ENCODE measurements around the gene SERPINI1. TPM values are rescaled to one million over a fixed set of nuclear protein-coding genes. Genes with fewer than 3 reads are reported as not detected.

The SERPINI1 gene
- total and polyA plus RNA-seq, 9 of the 15 experiments (the other 6 are each of a cell fraction or from before 2014, with no cell fraction given) = 1.6 to 9.9 (median 3.5) TPM

DNA sequence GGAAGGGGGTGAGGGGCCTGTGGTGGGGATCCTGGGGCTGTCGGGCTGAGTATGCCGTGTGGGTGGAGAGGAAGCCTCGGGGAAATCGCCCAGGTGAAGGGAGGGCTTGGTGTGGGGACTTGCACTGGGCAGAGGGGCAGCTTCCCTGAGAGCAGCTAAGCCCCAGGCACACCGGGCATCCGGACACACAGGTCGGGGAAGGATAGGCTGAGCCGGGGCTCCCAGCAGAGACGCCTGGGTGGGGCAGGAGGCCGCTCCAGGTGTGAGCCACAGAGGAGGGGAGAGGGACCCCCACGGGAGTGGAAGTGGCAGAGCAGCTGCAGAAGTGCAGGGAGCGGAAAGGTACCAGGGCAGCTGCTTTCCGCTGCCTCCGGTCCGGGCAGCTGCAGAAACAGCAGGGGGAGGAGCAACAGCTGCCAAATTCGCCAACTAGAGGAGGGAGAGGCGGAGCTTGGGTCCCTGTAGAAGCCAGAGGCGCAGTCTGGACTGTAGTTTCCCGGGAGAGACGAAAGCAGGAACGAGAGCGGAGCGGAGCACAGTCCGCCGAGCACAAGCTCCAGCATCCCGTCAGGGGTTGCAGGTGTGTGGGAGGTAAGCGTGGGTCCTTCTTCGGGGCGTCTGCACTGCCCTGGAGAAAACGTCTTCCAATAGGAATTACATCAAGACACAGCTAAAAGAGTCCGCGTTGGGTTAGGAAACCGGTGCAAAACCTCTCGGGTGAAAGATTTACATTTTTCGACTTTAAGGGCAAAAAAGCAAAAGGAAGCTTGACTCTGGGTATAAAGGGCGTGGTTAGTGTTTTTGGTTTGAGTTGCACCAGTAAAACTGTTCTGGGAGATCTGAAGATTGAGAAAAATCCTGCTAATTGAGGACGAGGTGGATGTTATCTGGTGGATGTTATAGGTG lies at the start of gene SERPINI1 (continued):
- TF ChIP-seq, protein P1, sequence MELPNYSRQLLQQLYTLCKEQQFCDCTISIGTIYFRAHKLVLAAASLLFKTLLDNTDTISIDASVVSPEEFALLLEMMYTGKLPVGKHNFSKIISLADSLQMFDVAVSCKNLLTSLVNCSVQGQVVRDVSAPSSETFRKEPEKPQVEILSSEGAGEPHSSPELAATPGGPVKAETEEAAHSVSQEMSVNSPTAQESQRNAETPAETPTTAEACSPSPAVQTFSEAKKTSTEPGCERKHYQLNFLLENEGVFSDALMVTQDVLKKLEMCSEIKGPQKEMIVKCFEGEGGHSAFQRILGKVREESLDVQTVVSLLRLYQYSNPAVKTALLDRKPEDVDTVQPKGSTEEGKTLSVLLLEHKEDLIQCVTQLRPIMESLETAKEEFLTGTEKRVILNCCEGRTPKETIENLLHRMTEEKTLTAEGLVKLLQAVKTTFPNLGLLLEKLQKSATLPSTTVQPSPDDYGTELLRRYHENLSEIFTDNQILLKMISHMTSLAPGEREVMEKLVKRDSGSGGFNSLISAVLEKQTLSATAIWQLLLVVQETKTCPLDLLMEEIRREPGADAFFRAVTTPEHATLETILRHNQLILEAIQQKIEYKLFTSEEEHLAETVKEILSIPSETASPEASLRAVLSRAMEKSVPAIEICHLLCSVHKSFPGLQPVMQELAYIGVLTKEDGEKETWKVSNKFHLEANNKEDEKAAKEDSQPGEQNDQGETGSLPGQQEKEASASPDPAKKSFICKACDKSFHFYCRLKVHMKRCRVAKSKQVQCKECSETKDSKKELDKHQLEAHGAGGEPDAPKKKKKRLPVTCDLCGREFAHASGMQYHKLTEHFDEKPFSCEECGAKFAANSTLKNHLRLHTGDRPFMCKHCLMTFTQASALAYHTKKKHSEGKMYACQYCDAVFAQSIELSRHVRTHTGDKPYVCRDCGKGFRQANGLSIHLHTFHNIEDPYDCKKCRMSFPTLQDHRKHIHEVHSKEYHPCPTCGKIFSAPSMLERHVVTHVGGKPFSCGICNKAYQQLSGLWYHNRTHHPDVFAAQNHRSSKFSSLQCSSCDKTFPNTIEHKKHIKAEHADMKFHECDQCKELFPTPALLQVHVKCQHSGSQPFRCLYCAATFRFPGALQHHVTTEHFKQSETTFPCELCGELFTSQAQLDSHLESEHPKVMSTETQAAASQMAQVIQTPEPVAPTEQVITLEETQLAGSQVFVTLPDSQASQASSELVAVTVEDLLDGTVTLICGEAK (IDR thresholded peaks at IDR 0.05) = 0 out of 2 replicates have a peak, but pooled peaks have one; percentile 32
- TF ChIP-seq, protein P1 (CRISPR knock-in tag; IDR thresholded peaks at IDR 0.05) = no peak
- TF ChIP-seq HDAC6 (IDR thresholded peaks at IDR 0.05; ENCODE audit: low read depth, low read length) = no peak
- TF ChIP-seq POLR2AphosphoS5 (IDR thresholded peaks at IDR 0.05; ENCODE audit: control insufficient read depth, insufficient read depth, low read depth, low read length) = peak; percentile 49; the same call in 1 of the 2 replicates
- TF ChIP-seq NONO (IDR thresholded peaks at IDR 0.05; ENCODE audit: low read depth in 2 of 2, low read length in 1 of 2) = no peak
- no peak for TF ChIP-seq ZNF695 (CRISPR knock-in tag; IDR thresholded peaks at IDR 0.05)
- no peak for TF ChIP-seq MAFG (tag; conservative IDR thresholded peaks at IDR 0.05)
- TF ChIP-seq ETS2 (tag; IDR thresholded peaks at IDR 0.05; ENCODE audit: borderline replicate concordance, poor library complexity, severe bottlenecking) = no peak
- no peak for TF ChIP-seq ZNF133 (CRISPR knock-in tag; IDR thresholded peaks at IDR 0.05)
- TF ChIP-seq, protein P2, sequence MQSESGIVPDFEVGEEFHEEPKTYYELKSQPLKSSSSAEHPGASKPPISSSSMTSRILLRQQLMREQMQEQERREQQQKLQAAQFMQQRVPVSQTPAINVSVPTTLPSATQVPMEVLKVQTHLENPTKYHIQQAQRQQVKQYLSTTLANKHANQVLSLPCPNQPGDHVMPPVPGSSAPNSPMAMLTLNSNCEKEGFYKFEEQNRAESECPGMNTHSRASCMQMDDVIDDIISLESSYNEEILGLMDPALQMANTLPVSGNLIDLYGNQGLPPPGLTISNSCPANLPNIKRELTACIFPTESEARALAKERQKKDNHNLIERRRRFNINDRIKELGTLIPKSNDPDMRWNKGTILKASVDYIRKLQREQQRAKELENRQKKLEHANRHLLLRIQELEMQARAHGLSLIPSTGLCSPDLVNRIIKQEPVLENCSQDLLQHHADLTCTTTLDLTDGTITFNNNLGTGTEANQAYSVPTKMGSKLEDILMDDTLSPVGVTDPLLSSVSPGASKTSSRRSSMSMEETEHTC (IDR thresholded peaks at IDR 0.05) = no peak
- TF ChIP-seq, protein P3, sequence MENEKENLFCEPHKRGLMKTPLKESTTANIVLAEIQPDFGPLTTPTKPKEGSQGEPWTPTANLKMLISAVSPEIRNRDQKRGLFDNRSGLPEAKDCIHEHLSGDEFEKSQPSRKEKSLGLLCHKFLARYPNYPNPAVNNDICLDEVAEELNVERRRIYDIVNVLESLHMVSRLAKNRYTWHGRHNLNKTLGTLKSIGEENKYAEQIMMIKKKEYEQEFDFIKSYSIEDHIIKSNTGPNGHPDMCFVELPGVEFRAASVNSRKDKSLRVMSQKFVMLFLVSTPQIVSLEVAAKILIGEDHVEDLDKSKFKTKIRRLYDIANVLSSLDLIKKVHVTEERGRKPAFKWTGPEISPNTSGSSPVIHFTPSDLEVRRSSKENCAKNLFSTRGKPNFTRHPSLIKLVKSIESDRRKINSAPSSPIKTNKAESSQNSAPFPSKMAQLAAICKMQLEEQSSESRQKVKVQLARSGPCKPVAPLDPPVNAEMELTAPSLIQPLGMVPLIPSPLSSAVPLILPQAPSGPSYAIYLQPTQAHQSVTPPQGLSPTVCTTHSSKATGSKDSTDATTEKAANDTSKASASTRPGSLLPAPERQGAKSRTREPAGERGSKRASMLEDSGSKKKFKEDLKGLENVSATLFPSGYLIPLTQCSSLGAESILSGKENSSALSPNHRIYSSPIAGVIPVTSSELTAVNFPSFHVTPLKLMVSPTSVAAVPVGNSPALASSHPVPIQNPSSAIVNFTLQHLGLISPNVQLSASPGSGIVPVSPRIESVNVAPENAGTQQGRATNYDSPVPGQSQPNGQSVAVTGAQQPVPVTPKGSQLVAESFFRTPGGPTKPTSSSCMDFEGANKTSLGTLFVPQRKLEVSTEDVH (IDR thresholded peaks at IDR 0.05; ENCODE audit: low read depth, partially characterized antibody) = peak; percentile 32
- no peak for TF ChIP-seq ZNF197 (CRISPR knock-in tag; IDR thresholded peaks at IDR 0.05; ENCODE audit: low read depth)
- TF ChIP-seq HMG20B (CRISPR knock-in tag; IDR thresholded peaks at IDR 0.05) = no peak

Measured in K562 (cell line).